ENCODE data around the gene GNA15.

DNA sequence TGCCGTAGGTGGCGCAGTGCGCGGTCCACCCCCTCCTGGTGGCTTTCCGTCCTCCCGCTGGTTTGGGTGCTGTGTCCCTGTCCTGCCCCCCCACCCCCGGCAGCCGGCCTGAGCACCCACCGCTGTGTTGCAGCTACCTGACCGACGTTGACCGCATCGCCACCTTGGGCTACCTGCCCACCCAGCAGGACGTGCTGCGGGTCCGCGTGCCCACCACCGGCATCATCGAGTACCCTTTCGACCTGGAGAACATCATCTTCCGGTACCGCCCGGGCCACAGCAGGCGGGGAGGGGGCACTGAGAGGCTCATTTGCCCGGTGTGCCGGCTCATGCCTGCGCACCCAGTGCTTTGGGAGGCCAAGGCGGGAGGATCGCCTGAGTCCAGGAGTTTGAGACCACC is 21.0 kb upstream of the GNA15 start:
- TF ChIP-seq POLR2AphosphoS5 (IDR thresholded peaks at IDR 0.05; ENCODE audit: low read depth, low read length) (no peak), TAF1 (IDR thresholded peaks at IDR 0.05; ENCODE audit: low read depth, low read length) (no peak), POLR2A (IDR thresholded peaks at IDR 0.05; ENCODE audit: low read depth, low read length) (no peak), SPI1 (IDR thresholded peaks at IDR 0.05; ENCODE audit: low read depth, low read length) (no peak), POU2F2 (IDR thresholded peaks at IDR 0.05; ENCODE audit: low read depth, low read length) (no peak)
